H9 (cell line): ENCODE data around the gene TRAP1. TPM values are rescaled to one million over a fixed set of nuclear protein-coding genes. Genes with fewer than 3 reads are reported as not detected.

Experiments used
- DNase-seq: peaks from one replicate; pipeline ENCODE4 v3.0.0-alpha.2; 2017
- H2AFZ ChIP-seq: one replicate; pipeline ENCODE4 v1.6.1; 2013; ENCODE audit warnings: mild to moderate bottlenecking, low read length, control low read depth, moderate library complexity
- H2AK5ac ChIP-seq: 2 replicates; pipeline ENCODE4 v1.6.1; 2013; ENCODE audit warnings: low read length, control low read depth, mixed read lengths; ENCODE audit not compliant: insufficient read length
- H2BK120ac ChIP-seq: one replicate; pipeline ENCODE4 v1.6.1; 2013; ENCODE audit warnings: low read depth, mild to moderate bottlenecking, low read length, control low read depth, inconsistent platforms; ENCODE audit not compliant: poor library complexity, severe bottlenecking
- H2BK12ac ChIP-seq: 2 replicates; pipeline ENCODE4 v1.6.1; 2013; ENCODE audit warnings: low read length, control low read depth, mixed read lengths, low read depth; ENCODE audit not compliant: insufficient read length
- H2BK15ac ChIP-seq: 2 replicates; pipeline ENCODE4 v1.6.1; 2013; ENCODE audit warnings: low read depth, low read length, control low read depth
- H2BK20ac ChIP-seq: one replicate; pipeline ENCODE4 v1.6.1; 2013; ENCODE audit warnings: low read depth, mild to moderate bottlenecking, low read length, control low read depth, inconsistent platforms; ENCODE audit not compliant: poor library complexity, severe bottlenecking
- H2BK5ac ChIP-seq: 2 replicates; pipeline ENCODE4 v1.6.1; 2013; ENCODE audit warnings: low read length, control low read depth, mixed read lengths; ENCODE audit not compliant: insufficient read length
- H3K14ac ChIP-seq: 2 replicates; pipeline ENCODE4 v1.6.1; 2013; ENCODE audit warnings: low read length, control low read depth; ENCODE audit not compliant: insufficient read depth
- H3K18ac ChIP-seq: 2 replicates; pipeline ENCODE4 v1.6.1; 2013; ENCODE audit warnings: low read depth, mild to moderate bottlenecking, mixed read lengths, low read length, control low read depth; ENCODE audit not compliant: insufficient read length
- H3K23ac ChIP-seq: 2 replicates; pipeline ENCODE4 v1.6.1; 2013; ENCODE audit warnings: low read length, control low read depth, mixed read lengths, low read depth; ENCODE audit not compliant: insufficient read length
- H3K23me2 ChIP-seq: 2 replicates; pipeline ENCODE4 v1.6.1; 2013; ENCODE audit warnings: low read depth, mild to moderate bottlenecking, mixed read lengths, low read length, control low read depth; ENCODE audit not compliant: insufficient read length, poor library complexity, severe bottlenecking
- H3K27ac ChIP-seq: 2 replicates; pipeline ENCODE4 v1.5.1; 2013; ENCODE audit warnings: low read length, control low read depth, mixed read lengths, low read depth; ENCODE audit not compliant: insufficient read length
- H3K27me3 ChIP-seq: 2 replicates; pipeline ENCODE4 v1.6.1; 2013; ENCODE audit warnings: low read length, control low read depth, inconsistent platforms; ENCODE audit not compliant: insufficient read depth
- H3K4ac ChIP-seq: 2 replicates; pipeline ENCODE4 v1.6.1; 2013; ENCODE audit warnings: low read depth, mild to moderate bottlenecking, control low read depth, inconsistent platforms, low read length, moderate library complexity
- H3K4me1 ChIP-seq: 2 replicates; pipeline ENCODE4 v1.6.1; 2013; ENCODE audit warnings: low read length, control low read depth, inconsistent platforms; ENCODE audit not compliant: insufficient read depth
- H3K4me2 ChIP-seq: 2 replicates; pipeline ENCODE4 v1.6.1; 2013; ENCODE audit warnings: low read length, control low read depth, mixed read lengths; ENCODE audit not compliant: insufficient read length, insufficient read depth
- H3K56ac ChIP-seq: 2 replicates; pipeline ENCODE4 v1.6.1; 2013; ENCODE audit warnings: low read depth, mild to moderate bottlenecking, mixed read lengths, low read length, control low read depth; ENCODE audit not compliant: insufficient read length
- H3K79me1 ChIP-seq: 2 replicates; pipeline ENCODE4 v1.6.1; 2013; ENCODE audit warnings: low read depth, mild to moderate bottlenecking, moderate library complexity, low read length, control low read depth, inconsistent platforms; ENCODE audit not compliant: insufficient read depth, poor library complexity, severe bottlenecking
- H3K79me2 ChIP-seq: 2 replicates; pipeline ENCODE4 v1.6.1; 2013; ENCODE audit warnings: low read length, control low read depth, inconsistent platforms; ENCODE audit not compliant: insufficient read depth
- H3K9ac ChIP-seq: 2 replicates; pipeline ENCODE4 v1.6.1; 2013; ENCODE audit warnings: low read length, control low read depth, mixed read lengths; ENCODE audit not compliant: insufficient read length; ENCODE audit errors: extremely low read depth
- H3K9me3 ChIP-seq: one replicate; pipeline ENCODE4 v1.6.1; 2013; ENCODE audit warnings: low read depth, low read length, inconsistent platforms; ENCODE audit not compliant: control insufficient read depth
- H3T11ph ChIP-seq: one replicate; pipeline ENCODE4 v1.6.1; 2013; ENCODE audit warnings: mild to moderate bottlenecking, low read length, control low read depth, inconsistent platforms
- H4K20me1 ChIP-seq: one replicate; pipeline ENCODE4 v1.6.1; 2013; ENCODE audit not compliant: control insufficient read depth, insufficient read length, insufficient read depth
- H4K5ac ChIP-seq: 2 replicates; pipeline ENCODE4 v1.6.1; 2013; ENCODE audit warnings: low read depth, mild to moderate bottlenecking, mixed read lengths, low read length, control low read depth; ENCODE audit not compliant: insufficient read length
- H4K8ac ChIP-seq: replicated peaks from 2 replicates; pipeline ENCODE4 v1.6.1; 2013; ENCODE audit warnings: low read length, control low read depth, mixed read lengths, low read depth; ENCODE audit not compliant: insufficient read length
- H4K91ac ChIP-seq: 2 replicates; pipeline ENCODE4 v1.6.1; 2013; ENCODE audit warnings: low read depth, mild to moderate bottlenecking, moderate library complexity, mixed read lengths, low read length, control low read depth; ENCODE audit not compliant: insufficient read length
- H3K27ac Mint-ChIP-seq, 3 experiments: 2 replicates in 2 of 3; 3 replicates in 1 of 3; pipeline ENCODE4 v1.8.0; 2020 to 2021; ENCODE audit warnings: mixed read lengths in 3 of 3, mild to moderate bottlenecking in 1 of 3, moderate library complexity in 1 of 3
- H3K27me3 Mint-ChIP-seq: 2 replicates; pipeline ENCODE4 v1.8.0; 2021; ENCODE audit warnings: low read depth, mild to moderate bottlenecking, moderate library complexity, mixed read lengths
- H3K36me3 Mint-ChIP-seq, 3 experiments: 2 replicates in 2 of 3; 3 replicates in 1 of 3; pipeline ENCODE4 v1.8.0; 2020 to 2021; ENCODE audit warnings: low read depth in 3 of 3, mixed read lengths in 3 of 3; ENCODE audit not compliant: insufficient read depth in 1 of 3
- H3K4me1 Mint-ChIP-seq, 2 experiments: 2 replicates each; pipeline ENCODE4 v1.8.0; 2020; ENCODE audit warnings: mixed read lengths in 2 of 2
- H3K4me3 Mint-ChIP-seq, 2 experiments: 2 replicates in 1 of 2; 3 replicates in 1 of 2; pipeline ENCODE4 v1.8.0; 2020 to 2021; ENCODE audit warnings: mild to moderate bottlenecking in 2 of 2, mixed read lengths in 2 of 2, moderate library complexity in 1 of 2
- H3K9me3 Mint-ChIP-seq, 2 experiments: 2 replicates in 1 of 2; 3 replicates in 1 of 2; pipeline ENCODE4 v1.8.0; 2020; ENCODE audit warnings: mild to moderate bottlenecking in 2 of 2, mixed read lengths in 2 of 2, moderate library complexity in 1 of 2
- CTCF ChIP-seq: fragments of 200-600 bp; sonication (generic); conservative IDR thresholded peaks from 3 replicates; pipeline ENCODE4 v1.8.0; 2021; ENCODE audit warnings: antibody characterized with exemption, mild to moderate bottlenecking
- WGBS: extraction: QIAGEN DNeasy Blood & Tissue Kit; methylation state at CpG from one replicate; pipeline ENCODE4 v1.1.7; 2013; ENCODE audit warnings: missing lambda C conversion rate, low lambda C conversion rate, mixed read lengths; ENCODE audit not compliant: insufficient read length; ENCODE audit errors: extremely low coverage; 5-methylcytosine and 5-hydroxymethylcytosine counted together
- total RNA-seq: library from RNA; stranded (reverse); gene quantifications from 2 replicates; pipeline ENCODE4 v1.2.1, GENCODE V29; 2021

Gene TRAP1
- total RNA-seq, 1 experiment from 2014 or later: 211 TPM

GRCh38 chr16:3646348-3646920, 70.9 kb downstream of the TRAP1 start:
- H3K27ac Mint-ChIP-seq: peak overlapping the region; percentile 93 to 98 (median 98); a peak in 5 of 7 replicates

More at GRCh38 chr16:3646348-3646920, 70.9 kb downstream of the TRAP1 start:
- no peak overlapping the region for H2BK5ac ChIP-seq
- peaks cover 0 to 4% (median under 1%) of the 10 kb centered on the region in 3 experiments; a peak in 5 of 7 replicates for H3K36me3 Mint-ChIP-seq
- H4K5ac ChIP-seq: no peak overlapping the region
- no peak overlapping the region for H3K14ac ChIP-seq
- H3K4me1 ChIP-seq: peaks cover 3% of the 10 kb centered on the region
- H3K9me3 Mint-ChIP-seq: no peaks in the 10 kb centered on the region
- no peak overlapping the region for H2BK15ac ChIP-seq
- H2BK12ac ChIP-seq: no peak overlapping the region
- no peak overlapping the region for H4K8ac ChIP-seq
- no peaks in the 10 kb centered on the region for H3K27me3 Mint-ChIP-seq
- WGBS: no CpG with 5 or more reads among the region's 15 CpGs
- H3K79me2 ChIP-seq: no peaks in the 10 kb centered on the region
- H2BK120ac ChIP-seq: no peak overlapping the region
- H3K23ac ChIP-seq: no peak overlapping the region
- H4K91ac ChIP-seq: peak overlapping the region; percentile 24
- no peak for TF ChIP-seq CTCF
- H3K79me1 ChIP-seq: no peaks in the 10 kb centered on the region
- no peak overlapping the region for H3K4me2 ChIP-seq
- no peaks in the 10 kb centered on the region for H4K20me1 ChIP-seq
- H3T11ph ChIP-seq: no peak overlapping the region
- no peak overlapping the region for H3K56ac ChIP-seq
- H3K4me3 Mint-ChIP-seq: peak overlapping the region in 1 of 2 experiments; percentile 25; a peak in 1 of 5 replicates
- DNase-seq: no peak
- H2BK20ac ChIP-seq: no peak overlapping the region
- no peaks in the 10 kb centered on the region for H3K9me3 ChIP-seq
- peaks cover 42 to 45% of the 10 kb centered on the region in 2 experiments for H3K4me1 Mint-ChIP-seq
- H3K27me3 ChIP-seq: no peaks in the 10 kb centered on the region
- no peak overlapping the region for H3K4ac ChIP-seq
- H3K9ac ChIP-seq: no peak overlapping the region
- peak overlapping the region; percentile 15 for H3K18ac ChIP-seq
- H3K23me2 ChIP-seq: no peaks in the 10 kb centered on the region
- no peak overlapping the region for H3K27ac ChIP-seq
- H2AFZ ChIP-seq: no peak overlapping the region
- H2AK5ac ChIP-seq: no peak overlapping the region
